ENCODE data around the gene AFDN. TPM values are rescaled to one million over a fixed set of nuclear protein-coding genes. Genes with fewer than 3 reads are reported as not detected.

Gene AFDN
- polyA plus RNA-seq, 1 of the 3 experiments (the other 2 are of a cell fraction) = 25.1 TPM

- no peak overlapping the region for H3K4me2 ChIP-seq
- no peaks in the 10 kb centered on the region for H3K9me3 ChIP-seq
- no peaks in the 10 kb centered on the region for H3K36me3 ChIP-seq (replicated peaks in 1 of 2; ENCODE audit: control insufficient read depth in 1 of 2, insufficient read depth in 2 of 2, low read length in 1 of 2)
- H4K20me1 ChIP-seq (ENCODE audit: insufficient read depth) = no peaks in the 10 kb centered on the region
- H2AFZ ChIP-seq (ENCODE audit: low read depth) = no peak overlapping the region
- TF ChIP-seq EP300 (IDR thresholded peaks at IDR 0.05; ENCODE audit: borderline replicate concordance in 1 of 2, low read depth in 1 of 2, low read length in 1 of 2) = no peak
- TF ChIP-seq JUND (IDR thresholded peaks at IDR 0.05) = no peak
- no peak for TF ChIP-seq NRF1 (IDR thresholded peaks at IDR 0.05; ENCODE audit: low read depth, low read length)
- no peak for TF ChIP-seq TAF1 (IDR thresholded peaks at IDR 0.05; ENCODE audit: borderline replicate concordance, low read depth, low read length)
- no peak for TF ChIP-seq RCOR1 (IDR thresholded peaks at IDR 0.05; ENCODE audit: low read length)
- no peak for TF ChIP-seq EZH2phosphoT487 (IDR thresholded peaks at IDR 0.05; ENCODE audit: borderline replicate concordance, low read depth)
- no peak for TF ChIP-seq MEF2A (IDR thresholded peaks at IDR 0.05; ENCODE audit: borderline replicate concordance, low read depth)
- no peak for TF ChIP-seq CTCF (IDR thresholded peaks at IDR 0.05)
- no peak for TF ChIP-seq TEAD4 (IDR thresholded peaks at IDR 0.05; ENCODE audit: borderline replicate concordance, insufficient read depth)
- no peak for TF ChIP-seq USF1 (IDR thresholded peaks at IDR 0.05; ENCODE audit: borderline replicate concordance, low read depth)
- no peak for TF ChIP-seq MAX (IDR thresholded peaks at IDR 0.05; ENCODE audit: low read depth)
- no peak for TF ChIP-seq SIN3A (IDR thresholded peaks at IDR 0.05; ENCODE audit: borderline replicate concordance, low read depth, low read length)
- no peak for TF ChIP-seq ELF1 (IDR thresholded peaks at IDR 0.05)
- TF ChIP-seq FOSL2 (IDR thresholded peaks at IDR 0.05; ENCODE audit: borderline replicate concordance, low read depth) = no peak
- TF ChIP-seq NFIC (IDR thresholded peaks at IDR 0.05; ENCODE audit: borderline replicate concordance) = no peak
- no peak for TF ChIP-seq SMC3 (IDR thresholded peaks at IDR 0.05; ENCODE audit: low read depth, low read length)
- no peak for TF ChIP-seq USF2 (IDR thresholded peaks at IDR 0.05; ENCODE audit: borderline replicate concordance, low read depth, low read length)
- no peak for TF ChIP-seq GATA2 (CRISPR knock-in tag; IDR thresholded peaks at IDR 0.05)
- TF ChIP-seq POLR2AphosphoS5 (IDR thresholded peaks at IDR 0.05; ENCODE audit: low read depth, low read length) = no peak
- no peak for TF ChIP-seq CHD2 (IDR thresholded peaks at IDR 0.05; ENCODE audit: low read length, partially characterized antibody)
- H3F3A ChIP-seq (replicated peaks; ENCODE audit: insufficient read depth) = no peaks in the 10 kb centered on the region
- 70% methylated on average over 16 of the region's 17 CpGs for WGBS (ENCODE audit: low lambda C conversion rate)
- peaks cover 0 to 26% of the 10 kb centered on the region in 2 experiments; a peak in 1 of 4 replicates for H3K4me1 ChIP-seq (ENCODE audit: control insufficient read depth in 1 of 2, insufficient read depth in 2 of 2, low read depth in 1 of 2, low read length in 1 of 2)
- no peak for DNase-seq
- H3K79me2 ChIP-seq (ENCODE audit: insufficient read depth) = no peaks in the 10 kb centered on the region
- no peak overlapping the region for H3K27ac ChIP-seq (ENCODE audit: low read depth in 2 of 2, low read length in 1 of 2)
- CTCF ChIA-PET = interaction anchor here (1.0 to 1.6 kb wide), 3 partner anchors 10 to 310 kb away, joined by 3 to 6 read pairs (median 3); no protein-coding TSS in a partner anchor
- H3K9me2 ChIP-seq = no peaks in the 10 kb centered on the region
- H3K9ac ChIP-seq = no peak overlapping the region
- H3K27me3 ChIP-seq (ENCODE audit: insufficient read depth) = no peaks in the 10 kb centered on the region; the same call in 1 of the 2 replicates
- POLR2A ChIA-PET = no interaction called here
- H3K4me3 ChIP-seq (ENCODE audit: low read depth in 2 of 2, low read length in 1 of 2) = no peak overlapping the region
These were observed 31.3 kb upstream of the AFDN start for GRCh38 chr6:167795321-167795811.
